ENCODE results near the gene B4GALNT4.

- TF ChIP-seq CTCF (IDR thresholded peaks at IDR 0.05) (no peak), EP300 (IDR thresholded peaks at IDR 0.05) (peak; percentile 60 to 89)
Observed at GRCh38 chr11:353179-353873, 16.0 kb upstream of the B4GALNT4 start.

Data from tibial nerve (tissue), 4 donors.